K562 (cell line): ENCODE results near the gene EHBP1. TPM values are rescaled to one million over a fixed set of nuclear protein-coding genes. Genes with fewer than 3 reads are reported as not detected.

Experiments used
- ATAC-seq: fragments of 200-7000 bp; cut with Tn5 transposase; 3 replicates; pipeline ENCODE4 v1.9.1; 2020; ENCODE audit warnings: moderate library complexity
- BruUV-seq: library from RNA; stranded (reverse); fragments of 400-500 nt; replicated peaks from 2 replicates; lab custom pipeline; 2021; lab: Mats Ljungman, UMichigan
- CTCF ChIA-PET: fragments of 300-600 bp; formaldehyde crosslinking; extraction: SDS; loops from one replicate; lab custom pipeline; 2021; ENCODE audit warnings: low intra/inter-chr PET ratio; lab: Yijun Ruan, JAX
- POLR2A ChIA-PET: fragments of 300-600, 350-650 bp; sonication (Branson Sonifier 250); formaldehyde crosslinking; extraction: SDS; loops from one replicate; lab custom pipeline; 2021; ENCODE audit warnings: antibody characterized with exemption, inconsistent platforms; lab: Yijun Ruan, JAX
- DNase-seq, 4 experiments: peaks; one replicate each; pipeline versions ENCODE4 v3.0.0 to v3.0.0-alpha.2; 2011 to 2018; ENCODE audit warnings: low spot score in 3 of 4, mixed read lengths in 3 of 4; ENCODE audit errors: extremely low read depth in 1 of 4
- FAIRE-seq: peaks from 2 replicates; lab custom pipeline; 2011; peaks lifted over from hg19 to GRCh38; lab: Jason Lieb, UNC
- H2AFZ ChIP-seq: 2 replicates; pipeline ENCODE4 v1.6.0; 2011; ENCODE audit warnings: low read depth, low read length, control low read depth, inconsistent platforms
- H3K27ac ChIP-seq: fragments of 200-600 bp; 3 replicates; pipeline ENCODE4 v1.8.0; 2011; ENCODE audit warnings: low read depth, mild to moderate bottlenecking, control low read depth, inconsistent platforms, low read length, moderate library complexity, mixed read lengths; ENCODE audit errors: extremely low read depth
- H3K27me3 ChIP-seq, 2 experiments: fragments of 300-600 bp in 1 of 2; 2 replicates in 1 of 2; 3 replicates in 1 of 2; pipeline versions ENCODE4 v1.6.0 to v1.8.0; 2011; ENCODE audit warnings: inconsistent platforms in 2 of 2, low read length in 2 of 2, mild to moderate bottlenecking in 1 of 2, mixed read lengths in 1 of 2, moderate library complexity in 1 of 2; ENCODE audit not compliant: control insufficient read depth in 2 of 2, insufficient read depth in 2 of 2
- H3K36me3 ChIP-seq: fragments of 300-600 bp; 3 replicates; pipeline ENCODE4 v1.8.0; 2011; ENCODE audit warnings: mild to moderate bottlenecking, low read length, inconsistent platforms; ENCODE audit not compliant: control insufficient read depth, insufficient read depth
- H3K4me1 ChIP-seq, 2 experiments: fragments of 200-600 bp in 1 of 2; replicated peaks in 1 of 2; 2 replicates in 1 of 2; 3 replicates in 1 of 2; pipeline versions ENCODE4 v1.5.1 to v1.8.0; 2011; ENCODE audit warnings: inconsistent platforms in 2 of 2, low read length in 2 of 2, mild to moderate bottlenecking in 1 of 2, mixed read lengths in 1 of 2, moderate library complexity in 1 of 2; ENCODE audit not compliant: control insufficient read depth in 2 of 2, insufficient read depth in 2 of 2
- H3K4me2 ChIP-seq: 2 replicates; pipeline ENCODE4 v1.6.1; 2011; ENCODE audit warnings: low read length, control low read depth, inconsistent platforms, mixed read lengths; ENCODE audit not compliant: insufficient read depth
- H3K4me3 ChIP-seq: fragments of 200-600 bp; sonication (generic), shearing (Covaris generic); 2 replicates; pipeline ENCODE4 v1.5.1; 2016; ENCODE audit warnings: control low read depth, inconsistent platforms
- H3K79me2 ChIP-seq: fragments of 200-600 bp; 3 replicates; pipeline ENCODE4 v1.8.0; 2011; ENCODE audit warnings: low read length, inconsistent platforms; ENCODE audit not compliant: control insufficient read depth, insufficient read depth
- H3K9ac ChIP-seq, 2 experiments: 2 replicates each; pipeline versions ENCODE4 v1.6.0 to v1.6.1; 2011; ENCODE audit warnings: low read depth in 2 of 2, low read length in 2 of 2, control low read depth in 1 of 2, inconsistent platforms in 1 of 2, mild to moderate bottlenecking in 1 of 2, mixed read lengths in 1 of 2; ENCODE audit not compliant: insufficient read depth in 1 of 2
- H3K9me1 ChIP-seq: one replicate; pipeline ENCODE4 v1.6.0; 2011; ENCODE audit warnings: inconsistent platforms, mild to moderate bottlenecking, low read length, moderate library complexity; ENCODE audit not compliant: control insufficient read depth, insufficient read depth
- H3K9me3 ChIP-seq: replicated peaks from 2 replicates; pipeline ENCODE4 v1.5.1; 2011; ENCODE audit warnings: low read depth, low read length, inconsistent platforms; ENCODE audit not compliant: control insufficient read depth, insufficient read depth
- H4K20me1 ChIP-seq: replicated peaks from 2 replicates; pipeline ENCODE4 v1.6.1; 2011; ENCODE audit warnings: low read length, inconsistent platforms, mixed read lengths; ENCODE audit not compliant: control insufficient read depth, insufficient read depth
- CREBBP ChIP-seq: IDR thresholded peaks from one replicate; pipeline ENCODE4 v1.6.1; 2012; ENCODE audit warnings: low read depth, mild to moderate bottlenecking, control low read depth, inconsistent platforms, low read length
- KAT2B ChIP-seq: IDR thresholded peaks from one replicate; pipeline ENCODE4 v1.6.1; 2012; ENCODE audit warnings: low read depth, mild to moderate bottlenecking, control low read depth, inconsistent platforms, low read length, moderate library complexity
- RBM15 ChIP-seq: fragments of 200-400 bp; formaldehyde crosslinking; IDR thresholded peaks from 2 replicates; pipeline ENCODE4 v1.6.1; 2018; ENCODE audit warnings: mild to moderate bottlenecking, low read length, moderate library complexity; ENCODE audit not compliant: insufficient read depth
- SIX5 ChIP-seq, 2 experiments: IDR thresholded peaks; 2 replicates each; pipeline ENCODE4 v1.6.1; 2011; ENCODE audit warnings: low read length in 2 of 2, borderline replicate concordance in 1 of 2, low read depth in 1 of 2, mild to moderate bottlenecking in 1 of 2, moderate library complexity in 1 of 2; ENCODE audit not compliant: insufficient read depth in 1 of 2
- VEZF1 ChIP-seq: fragments of 200-800 bp; sonication (Bioruptor generic); IDR thresholded peaks from 2 replicates; pipeline ENCODE4 v1.6.1; 2017; ENCODE audit warnings: missing genetic modification characterization, missing compliant biosample characterization
- ZNF217 ChIP-seq: sonication (generic); formaldehyde crosslinking; IDR thresholded peaks from 2 replicates; pipeline ENCODE4 v1.8.0; 2022; ENCODE audit warnings: mild to moderate bottlenecking, missing genetic modification reagents
- WGBS: fragments of 100-300 bp; shearing (Covaris generic); methylation state at CpG from one replicate; pipeline ENCODE4 v1.1.6; 2016; ENCODE audit warnings: low coverage, mixed read lengths; ENCODE audit not compliant: insufficient coverage; ENCODE audit errors: missing lambda C conversion rate; 5-methylcytosine and 5-hydroxymethylcytosine counted together
- in situ Hi-C: fragments of 300-500 bp; cut with MboI; formaldehyde crosslinking; loops from 4 replicates; pipeline ENCODE4 v1.15.0; 2018; ENCODE audit warnings: inconsistent platforms, mixed read lengths
- intact Hi-C: fragments of 100-400 bp; cut with micrococcal nuclease; formaldehyde crosslinking; loops from 2 replicates; pipeline ENCODE4 v1.14.2; 2022
- polyA plus RNA-seq, 8 experiments: library from polyadenylated mRNA; depleted of rRNA in 4 of 8; stranded (reverse) in 5 of 8; unstranded in 3 of 8; fragments of >200 nt; fragmentation: Nextera tagmentation in 2 of 8; fragmentation: Illumina TruSeq in 1 of 8; extraction: Ambion mirVana in 2 of 8; extraction: Trizol in 1 of 8; gene quantifications; 2 replicates each; pipeline versions ENCODE4 v1.2.1 to v1.2.3, GENCODE V29; 2011 to 2014; ENCODE audit warnings: inconsistent platforms in 1 of 8, missing spikeins in 1 of 8
- total RNA-seq, 7 experiments: library from RNA; depleted of rRNA in 6 of 7; stranded (reverse); fragments of >200 nt in 6 of 7; fragmentation: Illumina TruSeq in 2 of 7; extraction: Trizol in 2 of 7; gene quantifications; 2 replicates each; pipeline versions ENCODE4 v1.2.1 to v1.2.3, GENCODE V29; 2011 to 2021; ENCODE audit warnings: low replicate concordance in 1 of 7
- TF ChIP-seq, protein P1 (sequence below): fragments of 250-450 bp; sonication (Bioruptor Pico); IDR thresholded peaks from 2 replicates; pipeline ENCODE4 v1.4.0; 2020

The EHBP1 gene
- total and polyA plus RNA-seq, 9 of the 15 experiments (the other 6 are each of a cell fraction or from before 2014, with no cell fraction given): 8.9 to 26.6 (median 19.3) TPM

DNA sequence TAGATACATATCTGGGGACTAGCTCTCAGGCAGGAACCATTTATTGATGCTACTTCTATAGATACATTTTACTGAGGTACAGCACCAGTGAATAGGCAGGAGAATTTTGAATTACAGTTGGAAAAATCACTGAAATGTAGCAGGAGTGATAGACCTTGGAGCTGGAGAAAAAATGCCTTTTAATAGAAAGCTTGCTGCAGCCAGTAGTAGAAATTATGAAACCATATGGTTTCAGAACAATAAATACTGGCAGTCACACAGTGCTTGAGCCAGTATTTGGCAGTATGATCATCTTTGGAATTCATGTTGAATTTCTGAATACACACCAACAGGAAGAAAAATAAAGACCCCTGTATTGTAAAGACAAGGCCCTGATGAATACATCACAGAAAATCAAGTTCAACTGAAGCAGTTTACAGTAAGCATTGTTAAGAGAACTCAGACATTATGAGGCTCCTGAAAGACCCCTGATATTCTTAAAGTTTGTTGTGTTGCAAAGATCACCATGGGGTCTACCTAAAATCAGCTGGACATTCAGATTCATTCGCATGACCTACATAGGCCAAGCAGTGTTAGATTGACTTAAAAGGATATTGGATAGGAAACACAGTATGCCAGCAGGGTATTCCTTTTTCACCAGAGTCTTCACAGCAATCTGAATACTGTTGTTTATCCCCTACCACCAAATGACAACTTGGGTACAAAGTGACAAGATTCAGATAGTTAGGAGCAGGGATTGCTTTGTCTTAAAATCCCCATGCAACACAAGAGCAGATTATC lies 139.0 kb downstream of the EHBP1 start:
- Histone ChIP-seq H3K4me2 (no peak overlapping the region), H3K4me3 (no peak overlapping the region), H3K9ac (no peak overlapping the region), H3K79me2 (no peaks in the 10 kb centered on the region), H4K20me1 (no peaks in the 10 kb centered on the region), H3K27ac (no peak overlapping the region), H3K27me3 (no peaks in the 10 kb centered on the region), H3K9me1 (no peaks in the 10 kb centered on the region), H3K36me3 (no peaks in the 10 kb centered on the region), H3K4me1 (no peaks in the 10 kb centered on the region), H2AFZ (no peak overlapping the region), H3K9me3 (no peaks in the 10 kb centered on the region)
- intact Hi-C loops: no loop called here
- ATAC-seq (no peak), DNase-seq (no peak), FAIRE-seq (no peak)
- ChIA-PET POLR2A (no interaction called here), CTCF (no interaction called here)
- BruUV-seq: no TSS peak
- TF ChIP-seq KAT2B: no peak
- no peak for TF ChIP-seq SIX5 (IDR thresholded peaks at IDR 0.05; ENCODE audit: borderline replicate concordance in 1 of 2, insufficient read depth in 1 of 2, low read depth in 1 of 2, low read length in 2 of 2)
- WGBS: 91% methylated on average over 1 of the region's 1 CpG
- in situ Hi-C loops: no loop called here

DNA sequence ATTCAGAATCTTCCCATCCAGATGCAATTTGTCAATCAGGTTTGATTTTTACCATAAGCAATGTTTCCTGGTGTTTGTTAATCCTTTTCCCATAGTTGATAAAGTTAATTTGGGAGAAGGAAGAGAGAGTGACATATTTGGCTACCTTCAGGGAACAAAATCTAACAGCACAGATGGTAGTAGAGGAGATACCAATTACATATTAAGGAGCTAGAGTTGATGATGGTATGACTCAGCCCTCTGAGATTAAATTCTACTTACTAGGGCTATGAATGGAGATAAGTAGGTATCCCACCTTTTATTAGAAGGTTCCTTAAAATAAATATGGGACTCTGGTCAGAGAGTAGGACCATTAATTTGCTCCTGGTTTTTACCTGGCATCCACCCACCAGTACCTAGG lies 139.7 kb downstream of the EHBP1 start:
- CTCF ChIA-PET: no interaction called here
- Histone ChIP-seq H3K79me2 (no peaks in the 10 kb centered on the region), H3K27me3 (no peaks in the 10 kb centered on the region), H3K36me3 (no peaks in the 10 kb centered on the region), H2AFZ (no peak overlapping the region), H3K27ac (no peak overlapping the region), H3K4me2 (no peak overlapping the region), H3K4me1 (no peaks in the 10 kb centered on the region), H3K9me1 (no peaks in the 10 kb centered on the region), H3K9me3 (no peaks in the 10 kb centered on the region), H3K4me3 (no peak overlapping the region), H3K9ac (no peak overlapping the region), H4K20me1 (no peaks in the 10 kb centered on the region)
- POLR2A ChIA-PET: no interaction called here
- FAIRE-seq (no peak), ATAC-seq (no peak), DNase-seq (no peak)
- in situ Hi-C loops (no loop called here), intact Hi-C loops (no loop called here)
- BruUV-seq: no TSS peak
- TF ChIP-seq, protein P1, sequence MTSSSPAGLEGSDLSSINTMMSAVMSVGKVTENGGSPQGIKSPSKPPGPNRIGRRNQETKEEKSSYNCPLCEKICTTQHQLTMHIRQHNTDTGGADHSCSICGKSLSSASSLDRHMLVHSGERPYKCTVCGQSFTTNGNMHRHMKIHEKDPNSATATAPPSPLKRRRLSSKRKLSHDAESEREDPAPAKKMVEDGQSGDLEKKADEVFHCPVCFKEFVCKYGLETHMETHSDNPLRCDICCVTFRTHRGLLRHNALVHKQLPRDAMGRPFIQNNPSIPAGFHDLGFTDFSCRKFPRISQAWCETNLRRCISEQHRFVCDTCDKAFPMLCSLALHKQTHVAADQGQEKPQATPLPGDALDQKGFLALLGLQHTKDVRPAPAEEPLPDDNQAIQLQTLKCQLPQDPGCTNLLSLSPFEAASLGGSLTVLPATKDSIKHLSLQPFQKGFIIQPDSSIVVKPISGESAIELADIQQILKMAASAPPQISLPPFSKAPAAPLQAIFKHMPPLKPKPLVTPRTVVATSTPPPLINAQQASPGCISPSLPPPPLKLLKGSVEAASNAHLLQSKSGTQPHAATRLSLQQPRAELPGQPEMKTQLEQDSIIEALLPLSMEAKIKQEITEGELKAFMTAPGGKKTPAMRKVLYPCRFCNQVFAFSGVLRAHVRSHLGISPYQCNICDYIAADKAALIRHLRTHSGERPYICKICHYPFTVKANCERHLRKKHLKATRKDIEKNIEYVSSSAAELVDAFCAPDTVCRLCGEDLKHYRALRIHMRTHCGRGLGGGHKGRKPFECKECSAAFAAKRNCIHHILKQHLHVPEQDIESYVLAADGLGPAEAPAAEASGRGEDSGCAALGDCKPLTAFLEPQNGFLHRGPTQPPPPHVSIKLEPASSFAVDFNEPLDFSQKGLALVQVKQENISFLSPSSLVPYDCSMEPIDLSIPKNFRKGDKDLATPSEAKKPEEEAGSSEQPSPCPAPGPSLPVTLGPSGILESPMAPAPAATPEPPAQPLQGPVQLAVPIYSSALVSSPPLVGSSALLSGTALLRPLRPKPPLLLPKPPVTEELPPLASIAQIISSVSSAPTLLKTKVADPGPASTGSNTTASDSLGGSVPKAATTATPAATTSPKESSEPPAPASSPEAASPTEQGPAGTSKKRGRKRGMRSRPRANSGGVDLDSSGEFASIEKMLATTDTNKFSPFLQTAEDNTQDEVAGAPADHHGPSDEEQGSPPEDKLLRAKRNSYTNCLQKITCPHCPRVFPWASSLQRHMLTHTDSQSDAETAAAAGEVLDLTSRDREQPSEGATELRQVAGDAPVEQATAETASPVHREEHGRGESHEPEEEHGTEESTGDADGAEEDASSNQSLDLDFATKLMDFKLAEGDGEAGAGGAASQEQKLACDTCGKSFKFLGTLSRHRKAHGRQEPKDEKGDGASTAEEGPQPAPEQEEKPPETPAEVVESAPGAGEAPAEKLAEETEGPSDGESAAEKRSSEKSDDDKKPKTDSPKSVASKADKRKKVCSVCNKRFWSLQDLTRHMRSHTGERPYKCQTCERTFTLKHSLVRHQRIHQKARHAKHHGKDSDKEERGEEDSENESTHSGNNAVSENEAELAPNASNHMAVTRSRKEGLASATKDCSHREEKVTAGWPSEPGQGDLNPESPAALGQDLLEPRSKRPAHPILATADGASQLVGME: no peak
- TF ChIP-seq RBM15 (no peak), ZNF217 (no peak), CREBBP (no peak), VEZF1 (CRISPR knock-in tag) (no peak)
